Stimulated activated memory B cell treated with anti-CD40 and anti-IgM and Interleukin-4, amounts not matched to agents 10 μg/mL and 1 μg/mL and 100 μg/mL, for 72 hours (primary cell): ENCODE results near the gene INPP5J.
"Not testable (repeated sequence)": the region's sequence is repeated elsewhere in the genome, so short reads cannot be mapped to it uniquely, and the experiment has no call there.

ENCODE experiments used
- ATAC-seq: fragments of 150-1000 bp; cut with Tn5 transposase; 2 replicates; pipeline ENCODE4 v1.10.0; 2021
- H3K27ac Mint-ChIP-seq: one replicate; pipeline ENCODE4 v1.8.0; 2022; ENCODE audit warnings: mild to moderate bottlenecking, mixed read lengths
- H3K27me3 Mint-ChIP-seq: one replicate; pipeline ENCODE4 v1.8.0; 2022; ENCODE audit warnings: mixed read lengths
- H3K36me3 Mint-ChIP-seq: one replicate; pipeline ENCODE4 v1.8.0; 2022; ENCODE audit warnings: mixed read lengths
- H3K4me1 Mint-ChIP-seq: one replicate; pipeline ENCODE4 v1.8.0; 2022; ENCODE audit warnings: mixed read lengths
- H3K4me3 Mint-ChIP-seq: one replicate; pipeline ENCODE4 v1.8.0; 2022; ENCODE audit warnings: mild to moderate bottlenecking, moderate library complexity, mixed read lengths
- H3K9me3 Mint-ChIP-seq: one replicate; pipeline ENCODE4 v1.8.0; 2022; ENCODE audit warnings: mixed read lengths

The INPP5J gene

GRCh38 chr22:31095637-31096249, 27.0 kb upstream of the INPP5J start:
- H3K36me3 Mint-ChIP-seq: peaks cover 16% of the 10 kb centered on the region
- H3K4me1 Mint-ChIP-seq: peaks cover 3% of the 10 kb centered on the region
- no peak overlapping the region for H3K4me3 Mint-ChIP-seq
- no peak for ATAC-seq
- no peaks in the 10 kb centered on the region for H3K9me3 Mint-ChIP-seq
- no peak overlapping the region for H3K27ac Mint-ChIP-seq
- H3K27me3 Mint-ChIP-seq: no peaks in the 10 kb centered on the region

GRCh38 chr22:31096657-31097279, 26.0 kb upstream of the INPP5J start:
- no peaks in the 10 kb centered on the region for H3K4me1 Mint-ChIP-seq

GRCh38 chr22:31097539-31097938, 25.2 kb upstream of the INPP5J start:
- H3K27me3 Mint-ChIP-seq, H3K4me3 Mint-ChIP-seq: not testable (repeated sequence)

More at GRCh38 chr22:31096657-31097279, 26.0 kb upstream of the INPP5J start:
- H3K27me3 Mint-ChIP-seq: no peaks in the 10 kb centered on the region
- no peak overlapping the region for H3K4me3 Mint-ChIP-seq
- no peak overlapping the region for H3K27ac Mint-ChIP-seq
- H3K36me3 Mint-ChIP-seq: peaks cover 16% of the 10 kb centered on the region
- ATAC-seq: no peak
- no peaks in the 10 kb centered on the region for H3K9me3 Mint-ChIP-seq

GRCh38 chr22:31097941-31098631, 24.7 kb upstream of the INPP5J start:
- Mint-ChIP-seq H3K27ac (no peak overlapping the region), H3K4me3 (no peak overlapping the region), H3K27me3 (no peaks in the 10 kb centered on the region), H3K9me3 (no peaks in the 10 kb centered on the region), H3K4me1 (no peaks in the 10 kb centered on the region), H3K36me3 (peaks cover 16% of the 10 kb centered on the region)
- ATAC-seq: no peak

More at GRCh38 chr22:31097539-31097938, 25.2 kb upstream of the INPP5J start:
- not testable (repeated sequence) for H3K27ac Mint-ChIP-seq, H3K9me3 Mint-ChIP-seq, ATAC-seq, H3K4me1 Mint-ChIP-seq
- peaks cover 16% of the 10 kb centered on the region for H3K36me3 Mint-ChIP-seq

GRCh38 chr22:31098632-31099110, 24.1 kb upstream of the INPP5J start:
- no peaks in the 10 kb centered on the region for H3K4me1 Mint-ChIP-seq
- H3K27me3 Mint-ChIP-seq: no peaks in the 10 kb centered on the region
- ATAC-seq: no peak
- no peak overlapping the region for H3K27ac Mint-ChIP-seq
- H3K9me3 Mint-ChIP-seq: no peaks in the 10 kb centered on the region
- no peak overlapping the region for H3K4me3 Mint-ChIP-seq
- H3K36me3 Mint-ChIP-seq: peaks cover 16% of the 10 kb centered on the region

GRCh38 chr22:31099386-31099785, 23.4 kb upstream of the INPP5J start:
- no peak for ATAC-seq
- Mint-ChIP-seq H3K36me3 (peaks cover 16% of the 10 kb centered on the region), H3K9me3 (no peaks in the 10 kb centered on the region), H3K4me3 (no peak overlapping the region), H3K27me3 (no peaks in the 10 kb centered on the region), H3K4me1 (no peaks in the 10 kb centered on the region), H3K27ac (no peak overlapping the region)

GRCh38 chr22:31099841-31100761, 22.7 kb upstream of the INPP5J start:
- no peaks in the 10 kb centered on the region for H3K9me3 Mint-ChIP-seq
- no peak overlapping the region for H3K27ac Mint-ChIP-seq
- no peaks in the 10 kb centered on the region for H3K27me3 Mint-ChIP-seq
- H3K4me3 Mint-ChIP-seq: no peak overlapping the region
- no peak for ATAC-seq
- H3K4me1 Mint-ChIP-seq: peaks cover 4% of the 10 kb centered on the region
- H3K36me3 Mint-ChIP-seq: peaks cover 16% of the 10 kb centered on the region

- no peaks in the 10 kb centered on the region for H3K27me3 Mint-ChIP-seq
- H3K36me3 Mint-ChIP-seq: peaks cover 12% of the 10 kb centered on the region
- H3K4me3 Mint-ChIP-seq: no peak overlapping the region
- no peaks in the 10 kb centered on the region for H3K9me3 Mint-ChIP-seq
- no peak overlapping the region for H3K27ac Mint-ChIP-seq
- ATAC-seq: no peak
- H3K4me1 Mint-ChIP-seq: peaks cover 13% of the 10 kb centered on the region
Measured at GRCh38 chr22:31100762-31101525, 21.8 kb upstream of the INPP5J start.

GRCh38 chr22:31102441-31103081, 20.2 kb upstream of the INPP5J start:
- Mint-ChIP-seq H3K27me3 (no peaks in the 10 kb centered on the region), H3K36me3 (peaks cover 7% of the 10 kb centered on the region), H3K9me3 (no peaks in the 10 kb centered on the region), H3K4me3 (no peak overlapping the region), H3K4me1 (peaks cover 27% of the 10 kb centered on the region), H3K27ac (no peak overlapping the region)
- no peak for ATAC-seq

GRCh38 chr22:31103111-31103510, 19.7 kb upstream of the INPP5J start:
- H3K27me3 Mint-ChIP-seq: no peaks in the 10 kb centered on the region
- no peak overlapping the region for H3K4me3 Mint-ChIP-seq
- H3K27ac Mint-ChIP-seq: no peak overlapping the region
- no peak for ATAC-seq
- H3K9me3 Mint-ChIP-seq: no peaks in the 10 kb centered on the region
- H3K4me1 Mint-ChIP-seq: peaks cover 33% of the 10 kb centered on the region
- peaks cover 7% of the 10 kb centered on the region for H3K36me3 Mint-ChIP-seq

GRCh38 chr22:31103899-31104694, 18.7 kb upstream of the INPP5J start:
- no peak overlapping the region for H3K27ac Mint-ChIP-seq
- no peak for ATAC-seq
- H3K9me3 Mint-ChIP-seq: no peaks in the 10 kb centered on the region
- H3K36me3 Mint-ChIP-seq: peaks cover 7% of the 10 kb centered on the region
- peaks cover 33% of the 10 kb centered on the region for H3K4me1 Mint-ChIP-seq
- no peak overlapping the region for H3K4me3 Mint-ChIP-seq
- H3K27me3 Mint-ChIP-seq: no peaks in the 10 kb centered on the region

- peaks cover 33% of the 10 kb centered on the region for H3K4me1 Mint-ChIP-seq
- H3K27me3 Mint-ChIP-seq: no peaks in the 10 kb centered on the region
- no peak overlapping the region for H3K4me3 Mint-ChIP-seq
- H3K27ac Mint-ChIP-seq: no peak overlapping the region
- no peaks in the 10 kb centered on the region for H3K9me3 Mint-ChIP-seq
- peaks cover 7% of the 10 kb centered on the region for H3K36me3 Mint-ChIP-seq
- no peak for ATAC-seq
Measured at GRCh38 chr22:31104869-31105268, 17.9 kb upstream of the INPP5J start.

- Mint-ChIP-seq H3K27ac (no peak overlapping the region), H3K4me3 (no peak overlapping the region), H3K4me1 (peaks cover 33% of the 10 kb centered on the region), H3K27me3 (no peaks in the 10 kb centered on the region), H3K36me3 (peaks cover 1% of the 10 kb centered on the region), H3K9me3 (no peaks in the 10 kb centered on the region)
- no peak for ATAC-seq
Measured at GRCh38 chr22:31105282-31105929, 17.4 kb upstream of the INPP5J start.
